DMS 273 treated with DMSO at 0.1 percent for 48 hours (cell line): ENCODE data around the gene RPS21.

Experiments
- DNase-seq: peaks from one replicate; lab custom pipeline; 2025; lab: John Stamatoyannopoulos, UW

The RPS21 gene

DNA sequence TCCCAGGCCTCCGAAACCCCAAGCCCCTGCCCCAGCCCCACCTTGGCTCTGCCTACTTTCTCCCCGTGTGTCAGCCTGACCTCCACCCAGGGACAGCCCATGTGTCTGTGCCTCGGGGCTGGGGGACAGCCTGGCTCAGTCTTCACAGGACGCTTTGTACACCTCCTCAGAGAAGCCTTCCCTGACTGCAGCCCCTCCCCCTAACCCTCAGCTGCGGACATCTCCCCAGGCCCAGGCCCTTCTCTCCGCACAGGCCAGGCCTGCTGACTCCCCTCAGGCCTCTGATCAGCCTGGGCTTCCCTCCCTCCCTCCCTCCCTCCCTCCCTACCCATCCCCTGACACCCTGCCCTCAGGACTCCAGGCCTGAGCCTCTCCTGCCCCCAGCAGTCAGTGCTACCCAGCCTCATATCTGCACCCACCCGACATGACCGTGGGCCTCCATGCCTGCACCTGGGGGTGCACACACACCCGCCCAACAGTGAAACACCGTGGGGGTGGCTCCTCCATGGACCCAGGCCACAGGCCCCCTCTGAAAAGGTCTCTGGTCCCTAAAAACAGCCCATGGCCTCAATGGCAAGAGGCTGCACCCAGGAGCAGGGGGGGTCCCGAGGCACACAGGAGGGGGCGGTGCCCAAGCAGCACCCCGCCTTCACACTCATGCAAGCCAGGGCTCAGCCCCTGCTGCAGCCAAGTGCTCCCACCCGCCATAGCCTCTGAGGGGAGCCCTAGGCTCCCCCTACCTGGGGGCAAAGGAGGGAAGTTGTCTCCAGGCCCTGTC is 32.7 kb upstream of the RPS21 start:
- DNase-seq: no peak

DNA sequence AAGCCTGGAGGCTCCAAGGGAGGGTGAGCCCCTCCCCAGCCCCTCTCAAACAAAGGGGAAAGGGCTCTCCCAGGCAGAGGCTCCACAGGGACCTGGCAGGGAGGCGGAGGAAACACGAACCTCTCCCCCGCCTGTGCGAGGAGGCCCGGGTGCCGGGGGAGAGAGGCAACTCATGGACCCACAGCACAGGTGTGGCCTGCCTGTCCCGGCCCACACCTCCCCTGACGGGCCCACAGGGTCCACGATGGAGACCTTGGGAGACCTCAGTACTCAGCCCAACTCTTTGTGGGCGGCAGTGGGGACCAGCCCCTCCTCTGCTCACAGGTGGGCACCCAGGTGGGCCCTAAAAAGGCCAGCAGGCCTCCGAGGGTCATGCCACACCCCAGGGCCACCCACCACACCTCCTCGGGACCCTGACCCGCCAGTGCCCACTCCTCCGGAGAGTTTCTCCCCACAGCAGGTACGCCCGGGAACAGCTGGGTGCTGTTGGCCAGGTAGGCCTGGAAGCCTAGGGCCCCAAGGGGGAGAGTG is 32.0 kb upstream of the RPS21 start:
- DNase-seq: no peak

DNA sequence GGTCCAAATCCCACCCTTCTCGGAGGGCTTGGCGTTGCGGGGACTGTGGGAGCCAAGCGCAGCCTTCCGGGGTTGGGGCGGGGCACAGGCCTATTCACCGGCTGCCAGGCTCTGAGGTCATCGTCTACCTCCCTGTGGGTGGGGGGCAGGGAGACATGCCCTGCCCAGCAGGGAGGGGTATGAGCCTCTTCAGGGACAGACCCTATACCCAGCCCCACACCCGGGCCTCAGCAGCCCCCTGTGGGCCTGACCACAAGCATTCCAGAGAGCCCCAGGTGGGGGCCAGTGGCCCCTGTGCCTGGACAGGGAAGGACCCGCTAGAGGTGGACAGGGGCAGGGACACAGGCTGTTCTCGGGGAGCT is 31.4 kb upstream of the RPS21 start:
- no peak for DNase-seq

DNA sequence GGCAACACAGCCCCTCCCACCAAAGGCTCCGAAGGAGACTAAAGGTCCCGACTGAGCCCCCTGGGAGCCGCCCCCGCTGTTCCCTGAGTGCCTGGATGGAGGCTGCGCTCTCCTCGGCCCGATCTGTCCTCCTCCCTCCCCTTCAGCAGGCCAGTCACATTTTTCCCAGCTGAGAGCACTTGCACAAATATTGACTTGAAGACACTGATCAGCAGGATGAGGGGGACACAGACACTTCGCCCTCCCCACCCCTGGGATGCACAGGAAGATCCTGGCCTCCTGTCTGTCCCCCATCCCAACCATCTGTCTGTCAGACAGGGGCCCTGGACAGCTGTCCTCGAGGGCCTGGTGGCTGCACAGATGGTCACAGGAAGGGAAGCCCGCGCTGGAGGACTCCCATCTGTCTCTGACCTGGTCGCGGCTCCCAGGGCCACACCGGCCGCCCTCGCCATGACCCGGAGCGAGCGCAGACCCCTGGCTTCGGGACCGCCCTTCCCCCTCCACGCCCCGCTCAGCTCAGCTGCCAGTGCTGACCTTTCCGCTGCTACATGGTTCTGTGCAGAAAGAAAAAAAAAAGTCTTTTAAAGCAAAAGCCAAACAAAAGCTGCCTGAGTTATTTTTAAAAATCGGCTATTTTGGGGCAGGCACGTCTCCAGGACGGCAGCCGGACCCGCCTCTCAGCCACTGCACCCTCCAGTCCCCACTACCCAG is 30.9 kb upstream of the RPS21 start:
- DNase-seq: no peak

DNA sequence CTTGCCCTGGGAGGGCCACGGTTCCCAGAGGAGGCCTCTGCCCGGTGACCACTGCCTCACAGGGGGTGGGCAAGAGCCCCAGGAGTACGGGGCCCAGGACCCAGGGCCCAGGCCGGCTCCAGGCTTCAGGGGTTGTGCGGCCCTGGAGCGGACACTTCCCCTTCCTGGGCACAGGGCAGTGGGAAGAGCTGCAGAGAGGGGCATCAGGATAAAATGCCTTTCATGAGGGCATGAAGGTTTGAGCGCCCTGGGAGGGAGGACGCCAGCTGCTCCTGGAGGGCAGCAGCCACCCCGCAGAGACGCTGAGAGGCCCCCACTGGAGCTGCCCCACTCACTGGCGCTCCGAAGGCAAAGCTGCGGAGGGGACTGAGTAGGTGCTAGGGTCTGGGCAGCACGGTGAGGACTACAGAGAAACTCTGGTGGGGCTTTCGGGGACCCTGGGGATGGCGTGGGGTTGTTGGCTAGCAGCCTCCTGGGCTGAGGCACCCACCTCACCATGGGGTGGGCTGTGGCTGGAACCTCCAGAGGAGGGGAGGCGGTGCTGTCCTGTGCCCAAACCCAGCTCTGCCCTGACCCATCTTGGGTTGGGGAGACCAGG is 30.2 kb upstream of the RPS21 start:
- no peak for DNase-seq

DNA sequence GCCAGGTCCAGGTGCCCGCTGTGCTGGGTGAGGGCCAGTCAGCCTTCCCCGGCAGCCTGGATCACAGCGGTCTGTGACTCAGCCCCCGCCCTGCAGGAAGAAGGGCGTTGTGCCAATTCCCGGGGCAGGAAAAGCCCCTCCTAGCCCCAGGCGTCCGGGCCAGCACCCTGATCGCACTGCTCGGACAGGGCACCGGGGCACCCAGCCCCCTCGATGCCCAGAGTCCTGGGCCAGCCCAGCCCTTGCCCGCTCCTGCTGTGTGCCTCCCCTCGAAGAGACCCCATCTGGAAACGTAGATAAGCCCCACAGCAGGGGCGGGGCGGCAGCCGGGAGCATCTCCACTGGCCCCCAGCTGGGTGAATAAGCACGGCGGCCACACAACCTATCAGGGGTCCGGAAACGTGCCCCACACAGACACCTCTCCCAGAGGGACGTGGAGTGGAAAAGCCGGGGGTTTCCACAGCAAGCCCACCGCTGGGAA is 29.7 kb upstream of the RPS21 start:
- DNase-seq: no peak

DNA sequence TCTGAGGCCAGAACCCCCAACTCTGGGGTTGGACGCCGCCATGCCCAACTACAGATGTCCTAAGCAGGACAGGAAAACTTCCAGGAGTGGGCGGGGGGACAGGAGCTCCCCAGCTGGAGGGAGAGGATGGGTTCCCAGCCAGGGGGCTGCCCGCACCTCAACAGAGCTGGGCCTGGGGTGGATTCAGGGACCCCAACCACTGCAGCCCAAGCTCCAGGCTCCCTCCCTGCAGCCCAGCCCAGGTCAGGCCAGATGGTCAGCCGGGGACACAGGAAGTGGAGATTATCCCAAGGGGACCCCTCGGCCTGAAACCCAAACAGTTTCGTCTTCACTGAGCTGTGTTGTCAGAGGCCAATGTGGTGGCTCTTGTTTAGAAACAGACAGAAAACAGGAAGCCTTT is 29.2 kb upstream of the RPS21 start:
- DNase-seq: no peak

DNA sequence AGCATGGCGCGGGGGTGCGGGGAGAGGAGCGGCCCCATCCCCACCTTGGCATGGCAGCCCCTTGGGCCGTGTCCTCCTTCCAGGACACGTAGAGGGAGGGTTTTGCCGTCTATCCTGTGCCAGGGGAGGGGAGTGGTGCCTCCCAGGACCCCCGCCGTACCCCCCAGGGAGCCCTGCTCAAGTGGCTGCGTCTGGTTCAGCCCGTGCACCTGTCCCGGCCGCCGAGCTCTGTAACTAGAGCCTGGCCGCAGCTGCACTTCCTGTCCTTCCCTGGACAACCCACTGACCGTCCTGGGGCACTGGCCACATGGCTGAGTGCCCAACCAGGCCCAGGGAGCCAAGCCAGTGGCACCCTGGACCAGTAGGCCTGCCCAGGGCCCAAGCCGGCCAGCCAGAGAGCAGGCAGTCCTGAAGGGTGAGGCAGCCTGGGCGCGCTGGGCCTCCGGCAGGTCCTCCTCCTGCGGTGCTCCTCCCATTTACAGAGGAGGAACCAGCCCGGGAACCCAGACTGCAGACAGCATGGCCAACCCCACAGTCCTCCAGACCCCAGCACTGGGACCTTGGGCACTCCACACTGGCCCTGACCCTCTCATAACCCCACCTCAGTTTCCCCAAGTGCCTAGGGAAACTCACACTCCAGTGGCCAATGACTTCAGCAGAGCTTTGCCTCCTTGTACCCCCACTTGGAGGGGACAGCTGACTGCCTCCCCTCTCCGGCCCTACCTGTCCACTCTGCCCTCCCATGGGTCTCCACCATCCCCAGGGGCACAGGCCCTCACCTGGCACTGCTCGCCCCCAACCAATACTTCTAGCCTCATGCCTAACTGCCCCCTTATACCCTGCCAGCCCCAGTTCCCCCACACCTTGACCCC is 28.5 kb upstream of the RPS21 start:
- no peak for DNase-seq

DNA sequence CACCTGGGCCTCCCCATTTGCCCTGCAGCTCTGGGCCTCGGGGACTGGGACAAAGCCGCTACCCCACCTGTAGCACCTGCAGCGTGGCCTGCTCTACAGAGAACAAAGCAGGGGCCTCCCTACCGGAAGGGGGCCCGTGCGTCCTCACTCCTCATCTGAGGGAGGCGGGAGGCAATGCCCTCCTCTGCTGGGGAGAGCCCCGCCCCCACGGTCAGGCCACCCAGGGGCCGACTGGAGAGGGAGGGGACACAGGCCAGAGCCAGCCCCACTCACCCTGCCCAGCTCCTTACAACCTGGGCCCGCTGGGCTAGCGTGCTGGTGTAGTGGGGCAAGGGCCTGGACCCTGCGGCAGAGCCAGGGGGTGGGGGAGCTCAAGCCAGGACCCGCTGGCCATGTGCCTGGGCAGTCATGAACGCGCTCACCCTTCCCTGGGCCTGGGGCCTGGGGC is 27.8 kb upstream of the RPS21 start:
- no peak for DNase-seq

DNA sequence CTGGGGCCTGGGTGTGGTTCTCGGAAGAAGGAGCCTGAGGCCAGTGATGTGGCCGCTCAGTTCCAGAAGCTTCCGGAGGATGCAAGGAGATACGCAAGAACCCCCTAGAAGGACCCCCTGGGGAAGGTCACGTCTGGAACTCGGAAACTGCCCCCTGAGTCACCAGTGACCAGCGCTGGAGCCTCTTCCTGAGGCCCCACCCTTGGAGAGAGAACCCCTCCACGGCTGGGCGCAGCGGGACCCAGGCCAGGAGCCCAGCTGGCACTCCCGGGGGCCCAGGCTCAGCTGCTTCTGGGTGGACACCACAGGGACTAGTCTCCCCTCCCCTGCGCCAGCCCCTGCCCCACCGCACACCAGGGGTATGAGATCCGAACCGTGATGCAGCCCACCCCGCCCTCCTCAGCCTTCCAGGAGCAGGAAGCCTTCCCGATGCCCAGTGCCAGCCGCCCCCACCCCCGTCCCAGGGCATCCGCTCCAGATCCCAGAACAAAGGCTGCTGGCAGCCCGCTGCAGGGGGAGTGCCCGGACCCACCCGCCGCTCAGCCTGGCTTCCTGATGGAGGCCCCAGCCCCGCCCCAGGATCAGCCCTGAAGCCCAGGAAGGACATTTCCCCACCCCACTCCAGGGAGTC is 27.3 kb upstream of the RPS21 start:
- DNase-seq: no peak

DNA sequence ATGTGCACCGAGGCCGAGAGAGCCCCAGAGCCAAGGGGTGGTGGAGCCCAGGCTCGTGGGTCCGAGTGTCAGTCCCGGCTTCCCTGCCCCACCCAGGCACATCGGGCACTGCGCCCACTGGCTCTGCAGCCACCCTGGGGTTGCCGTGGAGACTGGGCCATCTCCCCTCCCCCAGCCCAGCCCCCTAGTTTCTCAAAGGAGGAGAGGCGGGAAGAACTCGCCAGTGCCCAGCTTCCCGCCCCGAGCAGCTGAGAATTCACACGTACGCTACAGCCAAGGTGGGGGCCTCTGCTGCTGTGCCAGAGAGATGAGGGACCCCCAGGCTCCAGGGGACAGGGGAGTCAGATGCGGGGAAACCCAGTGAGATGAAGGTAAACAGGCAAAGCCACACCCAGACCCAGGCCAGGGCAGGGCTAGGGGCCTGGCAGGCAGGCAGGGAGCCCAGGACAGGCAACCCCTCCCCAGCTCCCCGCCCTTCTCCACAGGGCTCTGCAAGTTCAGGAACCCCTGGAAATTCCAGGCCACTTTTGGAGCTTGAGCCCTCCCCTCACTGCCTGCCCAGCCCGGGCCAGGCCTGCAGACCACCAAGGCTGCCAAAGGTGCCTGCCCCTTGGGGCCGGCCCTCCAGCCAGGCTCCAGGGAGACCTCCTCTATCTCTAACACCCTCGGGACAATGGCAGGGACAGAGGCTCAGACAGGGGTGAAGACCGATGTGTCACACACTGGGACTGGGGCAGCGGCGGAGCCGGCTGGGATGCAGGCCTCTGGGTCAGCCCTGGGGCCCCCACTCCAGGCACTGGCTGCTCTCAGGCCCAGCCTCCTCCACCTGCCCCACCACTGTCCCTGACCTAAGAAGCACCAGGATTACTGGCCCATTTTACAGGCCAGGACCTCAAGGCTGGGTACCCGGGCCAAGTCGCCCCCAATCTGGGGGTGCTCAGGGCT is 25.8 kb upstream of the RPS21 start:
- DNase-seq: no peak

DNA sequence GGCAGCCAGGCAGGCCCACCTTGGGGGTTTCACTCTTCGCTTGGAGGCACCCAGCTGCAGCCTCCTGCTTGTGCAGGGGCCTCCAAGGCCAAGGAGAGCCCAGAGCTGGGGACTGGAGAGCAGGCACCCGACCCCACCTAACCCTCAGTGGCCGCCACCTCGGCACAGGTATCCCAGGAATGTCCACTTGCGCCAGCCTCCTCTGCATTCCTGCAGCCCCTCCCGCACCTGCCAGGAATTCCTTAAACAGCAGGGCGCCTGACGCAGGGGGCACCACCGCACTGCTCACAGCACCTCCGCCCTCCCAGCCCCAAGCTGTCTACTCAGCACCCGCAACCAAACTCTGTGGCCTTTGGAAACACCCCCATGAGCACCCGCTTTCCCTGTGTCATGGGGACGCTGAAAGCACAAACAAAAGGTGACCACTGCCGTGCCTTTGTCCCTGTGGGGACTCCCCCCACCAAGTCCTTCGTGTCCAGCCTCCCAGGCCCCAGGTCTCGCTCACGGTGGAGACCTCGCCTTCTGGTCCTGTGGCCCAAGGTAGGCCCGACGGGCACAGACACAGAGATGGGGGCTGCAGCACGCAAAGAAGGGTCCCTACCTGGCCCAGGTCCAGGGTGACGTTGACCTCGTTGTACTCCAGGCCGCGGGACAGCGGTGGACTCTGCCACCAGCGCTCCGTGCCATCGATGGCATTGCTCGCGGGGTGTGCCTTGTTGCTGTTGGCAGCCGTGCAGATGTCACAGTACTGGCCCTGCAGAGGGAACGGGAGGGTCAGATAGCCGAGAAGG is 24.9 kb upstream of the RPS21 start:
- DNase-seq: no peak

DNA sequence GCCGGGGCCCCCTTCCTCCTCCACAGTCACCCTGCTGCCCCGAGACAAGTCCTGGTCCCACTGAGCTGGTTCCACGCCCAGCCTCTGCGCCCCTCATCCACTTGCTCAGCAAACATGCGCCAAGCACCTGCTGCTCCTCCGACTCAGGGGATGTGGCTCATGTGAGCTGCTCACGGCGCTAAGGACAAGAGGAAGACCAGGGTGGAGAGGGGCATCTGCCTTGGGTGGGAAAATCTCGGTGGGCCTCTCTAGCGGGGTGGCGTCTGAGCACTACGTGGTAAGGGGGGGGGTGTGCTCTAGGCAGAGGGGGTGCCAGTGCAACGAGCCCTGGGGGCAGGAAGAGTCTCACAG is 24.3 kb upstream of the RPS21 start:
- no peak for DNase-seq

DNA sequence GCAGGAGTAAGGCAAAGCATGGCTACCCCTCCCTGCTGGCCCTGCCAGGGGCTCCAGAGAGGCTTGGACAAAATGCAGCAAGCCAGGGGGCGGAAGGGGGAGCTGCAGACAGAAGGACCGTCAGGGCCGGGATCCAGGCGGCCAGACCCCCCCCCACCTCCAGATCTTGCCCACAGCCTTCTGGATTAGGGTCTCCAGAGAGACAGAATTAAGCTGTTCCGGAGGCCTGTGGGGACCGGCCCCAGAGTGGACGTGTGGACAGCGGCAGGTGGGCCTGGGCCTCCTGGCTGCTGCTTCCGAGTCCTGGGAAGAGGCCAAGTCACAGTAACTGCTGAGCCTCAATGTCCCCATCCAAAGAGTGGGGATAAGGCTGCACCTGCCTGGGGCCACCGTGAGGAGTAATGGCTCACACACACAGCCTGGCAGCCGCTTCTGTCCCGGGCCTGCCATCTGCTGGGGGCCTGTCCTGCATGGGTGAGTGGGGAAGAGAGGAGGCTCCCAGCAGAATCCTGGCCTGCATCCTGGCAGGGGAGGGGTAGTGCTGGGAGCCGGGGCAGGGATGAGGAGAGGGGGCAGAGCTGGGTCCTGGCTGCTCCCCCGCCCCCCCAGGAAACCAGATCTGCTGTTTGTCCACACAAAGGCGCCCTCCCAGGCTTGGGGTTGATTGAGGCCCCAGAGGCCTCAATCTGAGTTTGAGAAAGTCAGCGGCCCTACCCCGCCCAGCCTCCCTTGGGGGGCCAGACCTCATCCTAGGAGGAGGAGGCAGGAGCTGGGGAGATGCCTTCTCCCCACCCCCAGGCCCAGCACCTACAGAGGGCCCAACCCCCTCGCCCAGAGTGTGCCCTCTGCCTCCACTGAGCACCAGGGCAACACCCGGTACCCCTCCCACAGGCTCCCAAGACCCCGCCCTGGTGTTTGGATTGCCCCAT is 23.6 kb upstream of the RPS21 start:
- peak; percentile 53 for DNase-seq

DNA sequence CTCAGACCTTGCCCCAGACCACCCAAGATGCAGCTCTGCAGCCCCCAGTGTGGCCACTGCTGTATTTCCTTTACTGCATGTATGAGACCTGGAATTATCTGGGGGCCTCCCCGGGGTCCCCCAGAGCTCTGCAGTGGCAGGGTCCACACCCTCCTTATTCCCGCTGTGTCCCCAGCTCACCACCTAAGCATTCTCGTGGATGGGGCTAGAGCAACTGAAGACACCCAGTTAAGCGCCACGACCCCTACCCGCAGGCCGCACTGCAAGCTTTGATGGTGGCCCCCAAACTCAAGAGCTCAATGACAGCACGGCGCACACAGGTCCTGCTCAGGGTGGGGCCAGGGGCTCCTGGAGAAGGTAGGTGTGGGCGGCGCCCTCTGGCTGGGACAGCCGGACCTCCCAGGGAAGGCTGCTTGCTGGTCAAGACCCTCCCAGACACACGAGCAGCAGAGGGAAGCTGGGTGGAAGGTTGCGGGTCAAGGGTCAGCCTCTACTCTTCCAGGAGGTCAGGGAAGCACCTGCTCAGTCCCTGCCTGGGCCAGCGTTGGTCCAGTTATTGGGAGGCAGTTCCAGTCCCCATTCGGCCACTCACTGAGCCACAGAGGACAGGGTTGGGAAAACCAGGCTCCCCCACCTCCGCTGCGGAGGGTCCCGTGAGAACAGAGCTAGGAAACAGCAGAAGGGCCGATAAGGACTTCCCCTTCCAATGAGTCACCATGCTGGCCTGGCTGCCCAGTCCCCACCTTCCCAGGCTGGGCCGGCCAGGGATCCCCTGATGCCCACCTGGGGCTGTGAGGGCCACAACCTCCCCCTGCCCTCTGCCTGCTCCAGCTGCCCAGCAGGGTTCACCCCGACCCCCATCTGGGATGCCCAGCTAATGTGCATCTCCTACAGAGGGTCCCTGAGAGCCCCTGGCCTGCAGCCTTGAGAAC is 22.7 kb upstream of the RPS21 start:
- DNase-seq: no peak

DNA sequence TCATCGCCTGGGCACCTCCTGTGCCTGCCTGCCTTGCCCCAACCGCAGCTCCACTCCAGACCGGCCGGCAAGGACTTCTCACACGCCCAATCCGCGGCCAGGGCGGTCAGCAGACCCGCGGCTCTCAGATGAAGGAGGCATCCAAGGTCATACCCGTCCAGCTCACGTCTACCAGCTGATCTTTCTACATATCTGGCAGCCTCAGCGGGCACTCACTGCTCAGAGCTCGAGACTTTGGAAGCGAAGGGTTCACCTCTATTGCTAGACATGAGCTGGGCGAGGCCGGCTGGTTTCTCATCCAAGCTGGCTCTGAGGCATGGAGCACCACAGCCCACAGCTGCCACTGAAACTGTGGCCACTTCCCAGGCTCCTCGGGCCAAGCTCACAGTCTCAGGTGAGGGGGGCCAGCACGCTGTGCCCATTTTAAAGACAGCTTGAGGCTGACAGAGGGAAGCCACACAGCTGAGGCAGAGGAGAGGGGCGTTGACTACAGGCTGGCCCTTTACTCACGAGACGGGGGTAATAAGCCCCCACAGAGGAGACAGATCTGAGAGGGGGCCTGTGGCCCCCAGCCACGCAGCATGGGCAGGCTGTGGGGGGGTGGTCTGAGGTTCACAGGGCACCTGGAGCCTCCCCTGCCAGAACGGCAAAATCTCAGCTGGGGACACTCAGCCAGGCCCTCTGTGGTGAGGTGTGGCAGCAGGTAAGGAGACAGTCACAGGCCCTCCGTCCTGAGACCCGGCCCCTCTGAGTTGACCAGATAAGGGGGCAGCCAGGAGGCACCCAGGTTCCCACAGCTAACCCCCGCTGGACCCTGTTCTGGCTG is 21.8 kb upstream of the RPS21 start:
- DNase-seq: no peak
